Measurements from ENCODE around the gene SPINT3.
"Not testable (repeated sequence)": the region's sequence is repeated elsewhere in the genome, so short reads cannot be mapped to it uniquely, and the experiment has no call there.

The SPINT3 gene

GRCh38 chr20:45503403-45503802 is 12.0 kb downstream of the SPINT3 start:
- in situ Hi-C loops (cut with MboI; ENCODE audit: low sequenced_read_pairs), result no loop called here

- in situ Hi-C loops (cut with MboI; ENCODE audit: low sequenced_read_pairs), result no loop called here
Observed at GRCh38 chr20:45502561-45502960, 12.9 kb downstream of the SPINT3 start.

GRCh38 chr20:45501600-45501999 is 13.8 kb downstream of the SPINT3 start:
- in situ Hi-C loops (cut with MboI; ENCODE audit: low sequenced_read_pairs), result no loop called here

- in situ Hi-C loops (cut with MboI; ENCODE audit: low sequenced_read_pairs), result no loop called here
Observed at GRCh38 chr20:45500022-45500421, 15.4 kb downstream of the SPINT3 start.

GRCh38 chr20:45497971-45498494 is 17.4 kb downstream of the SPINT3 start:
- in situ Hi-C loops (cut with MboI; ENCODE audit: low sequenced_read_pairs), result no loop called here

- in situ Hi-C loops (cut with MboI; ENCODE audit: low sequenced_read_pairs), result no loop called here
Observed at GRCh38 chr20:45496166-45496565, 19.3 kb downstream of the SPINT3 start.

- in situ Hi-C loops (cut with MboI; ENCODE audit: low sequenced_read_pairs), result no loop called here
Observed at GRCh38 chr20:45495501-45495941, 19.9 kb downstream of the SPINT3 start.

- in situ Hi-C loops (cut with MboI; ENCODE audit: low sequenced_read_pairs), result no loop called here
Observed at GRCh38 chr20:45489083-45489531, 26.3 kb downstream of the SPINT3 start.

- in situ Hi-C loops (cut with MboI; ENCODE audit: low sequenced_read_pairs), result no loop called here
Observed at GRCh38 chr20:45487231-45487635, 28.2 kb downstream of the SPINT3 start.

GRCh38 chr20:45485388-45485787 is 30.0 kb downstream of the SPINT3 start:
- in situ Hi-C loops (cut with MboI; ENCODE audit: low sequenced_read_pairs), result no loop called here

- in situ Hi-C loops (cut with MboI; ENCODE audit: low sequenced_read_pairs), result no loop called here
Observed at GRCh38 chr20:45484676-45485075, 30.7 kb downstream of the SPINT3 start.

- in situ Hi-C loops (cut with MboI; ENCODE audit: low sequenced_read_pairs), result no loop called here
Observed at GRCh38 chr20:45479822-45480221, 35.6 kb downstream of the SPINT3 start.

- in situ Hi-C loops (cut with MboI; ENCODE audit: low sequenced_read_pairs), result not testable (repeated sequence)
Observed at GRCh38 chr20:45477530-45478148, 37.8 kb downstream of the SPINT3 start.

GRCh38 chr20:45472286-45472685 is 43.1 kb downstream of the SPINT3 start:
- in situ Hi-C loops (cut with MboI; ENCODE audit: low sequenced_read_pairs), result not testable (repeated sequence)

GRCh38 chr20:45470937-45471336 is 44.5 kb downstream of the SPINT3 start:
- in situ Hi-C loops (cut with MboI; ENCODE audit: low sequenced_read_pairs), result no loop called here

GRCh38 chr20:45470262-45470931 is 45.0 kb downstream of the SPINT3 start:
- in situ Hi-C loops (cut with MboI; ENCODE audit: low sequenced_read_pairs), result no loop called here

- in situ Hi-C loops (cut with MboI; ENCODE audit: low sequenced_read_pairs), result no loop called here
Observed at GRCh38 chr20:45469336-45470261, 45.8 kb downstream of the SPINT3 start, which contains the start of gene WFDC2. TSS of gene WFDC2 (plus strand) at chr20:45469753. CDS start at chr20:45469782, 29 bp downstream.

- in situ Hi-C loops (cut with MboI; ENCODE audit: low sequenced_read_pairs), result no loop called here
Observed at GRCh38 chr20:45467861-45468260, 47.6 kb downstream of the SPINT3 start.

- in situ Hi-C loops (cut with MboI; ENCODE audit: low sequenced_read_pairs), result no loop called here
Observed at GRCh38 chr20:45467172-45467571, 48.2 kb downstream of the SPINT3 start.

GRCh38 chr20:45465491-45466266 is 49.7 kb downstream of the SPINT3 start:
- in situ Hi-C loops (cut with MboI; ENCODE audit: low sequenced_read_pairs), result no loop called here
